CD4-positive, alpha-beta T cell treated with Interleukin-2 at 100 ng/mL for 4 hours (primary cell): ENCODE measurements around the gene STEEP1.
"Not testable (repeated sequence)": the region's sequence is repeated elsewhere in the genome, so short reads cannot be mapped to it uniquely, and the experiment has no call there.

ENCODE experiments used
- DNase-seq: peaks from one replicate; pipeline ENCODE4 v3.0.0-alpha.2; 2020; ENCODE audit warnings: low spot score

STEEP1 gene

DNA sequence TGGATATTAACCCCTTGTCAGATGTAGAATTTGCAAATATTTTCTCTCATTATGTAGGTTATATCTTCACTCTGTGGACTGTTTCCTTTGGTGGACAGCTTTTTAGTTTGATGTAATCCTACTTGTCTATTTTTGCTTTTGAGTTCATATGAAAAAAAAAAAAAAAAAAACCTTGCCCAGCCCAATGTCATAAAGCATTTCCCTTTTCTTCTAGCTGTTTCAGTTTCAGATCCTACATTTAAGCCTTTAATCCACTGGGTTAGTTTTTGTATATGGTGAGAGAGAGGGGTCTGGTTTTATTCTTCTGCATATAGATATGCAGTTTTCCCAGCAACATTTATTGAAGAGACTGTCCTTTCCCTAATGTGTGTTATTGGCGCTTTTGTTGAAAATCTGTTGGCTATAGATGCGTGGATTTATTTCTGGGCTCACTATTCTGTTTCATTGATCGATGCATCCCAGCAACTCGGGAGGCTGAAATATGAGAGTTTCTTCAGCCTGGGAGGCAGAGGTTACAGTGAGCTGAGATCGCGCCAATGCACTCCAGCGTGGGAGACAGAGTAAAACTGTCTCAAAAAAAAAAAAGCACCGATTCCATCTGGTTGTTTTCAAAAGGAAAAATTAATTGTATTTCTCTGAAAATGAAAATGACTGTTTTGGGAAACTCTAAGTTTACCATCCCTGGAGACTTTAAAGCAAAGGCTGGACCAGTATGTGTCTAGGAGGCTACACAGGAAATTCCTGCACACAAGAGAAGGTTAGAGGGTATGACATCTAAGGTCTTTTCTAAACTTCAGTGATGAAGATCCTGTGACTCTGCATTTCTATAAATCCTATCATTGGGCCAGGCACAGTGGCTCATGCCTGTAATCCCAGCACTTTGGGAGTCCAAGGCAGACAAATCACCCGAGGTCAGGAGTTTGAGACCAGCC is 35.6 kb downstream of the STEEP1 start:
- no peak for DNase-seq

DNA sequence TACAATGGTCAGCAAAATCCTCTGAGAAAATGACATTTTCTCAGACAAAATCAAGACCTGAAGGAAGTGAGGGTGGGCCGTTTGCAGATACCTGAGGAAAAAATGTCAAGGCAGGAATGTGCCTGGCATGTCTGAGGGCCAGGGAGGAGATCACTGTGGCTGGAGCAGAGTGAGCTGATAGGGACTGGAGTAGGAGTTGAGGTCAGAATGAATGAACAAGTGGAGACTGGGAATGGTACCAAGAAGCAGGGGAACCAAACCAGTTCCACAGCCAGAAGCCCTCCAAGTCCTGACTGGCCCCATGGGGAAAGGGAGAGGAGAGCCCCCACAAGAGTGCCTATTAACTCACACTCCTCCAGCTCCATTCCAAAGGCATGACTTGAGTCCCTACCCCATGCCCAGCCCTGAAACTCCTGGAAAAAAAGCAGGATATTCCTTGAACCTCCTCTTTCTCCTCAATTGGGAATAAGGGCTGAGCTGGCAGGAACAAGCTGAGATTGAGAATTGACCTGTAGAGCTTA is 41.5 kb downstream of the STEEP1 start:
- no peak for DNase-seq

- DNase-seq = no peak
These were observed 44.0 kb downstream of the STEEP1 start for GRCh38 chrX:119521246-119521645.

GRCh38 chrX:119518371-119518770 is 46.8 kb downstream of the STEEP1 start:
- no peak for DNase-seq

DNA sequence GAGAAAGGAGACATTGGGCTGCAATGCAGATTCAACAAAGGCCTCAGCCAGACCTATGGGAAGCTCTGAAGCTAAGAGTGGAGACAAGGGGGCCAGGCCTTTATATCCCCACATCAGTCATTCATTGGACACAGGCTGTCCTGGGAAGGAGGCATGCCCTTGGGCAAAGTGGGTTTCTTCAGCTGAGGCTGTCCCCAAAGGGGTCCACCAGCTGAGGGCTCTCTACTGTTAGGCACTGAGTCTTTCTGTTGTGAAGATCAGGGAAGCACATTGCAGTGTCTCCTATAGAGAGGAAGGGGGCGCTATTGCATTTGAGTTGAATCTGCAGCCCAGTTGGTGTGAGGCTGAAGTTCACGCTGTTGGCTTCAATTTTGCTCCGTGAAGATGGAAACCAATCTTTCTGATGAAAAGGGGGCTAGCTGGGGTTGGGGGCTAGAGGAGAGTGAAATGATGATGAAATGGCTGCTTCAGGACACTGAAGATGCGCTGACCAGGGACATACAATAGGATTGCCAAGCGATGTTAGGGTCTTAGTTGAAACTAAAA is 49.0 kb downstream of the STEEP1 start:
- peak; percentile 66 for DNase-seq

DNA sequence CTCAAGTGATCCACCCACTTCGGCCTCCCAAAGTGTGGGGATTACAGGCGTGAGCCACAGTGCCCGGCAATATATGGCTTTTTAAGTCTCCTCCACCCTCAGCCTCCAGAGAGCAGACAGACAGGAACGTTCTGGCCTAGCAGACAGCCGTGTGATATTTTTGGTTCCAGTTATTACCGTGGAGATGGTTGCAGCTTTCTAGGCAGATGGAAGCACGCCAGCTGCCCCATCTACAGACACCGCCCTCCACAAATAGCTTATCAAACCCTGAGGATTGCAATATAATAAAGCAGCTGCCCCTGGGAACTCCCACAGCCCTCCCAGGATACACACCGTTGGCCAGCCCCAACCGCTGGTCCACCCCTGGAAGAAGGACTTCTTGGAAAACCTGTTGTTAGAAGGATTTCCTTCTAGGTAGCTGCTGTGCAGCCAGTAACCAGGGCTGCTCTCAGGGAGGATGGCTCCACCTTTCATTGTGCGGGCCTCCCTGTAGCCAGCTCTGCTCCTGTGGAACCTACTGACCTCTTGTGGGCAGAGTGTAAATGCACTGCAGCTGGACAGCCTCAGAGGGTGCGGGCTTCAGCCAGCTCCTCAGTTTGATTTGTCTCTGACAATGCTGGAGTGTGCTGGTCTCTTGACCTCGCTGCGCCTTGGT is 52.9 kb downstream of the STEEP1 start:
- DNase-seq = peak; percentile 1

DNA sequence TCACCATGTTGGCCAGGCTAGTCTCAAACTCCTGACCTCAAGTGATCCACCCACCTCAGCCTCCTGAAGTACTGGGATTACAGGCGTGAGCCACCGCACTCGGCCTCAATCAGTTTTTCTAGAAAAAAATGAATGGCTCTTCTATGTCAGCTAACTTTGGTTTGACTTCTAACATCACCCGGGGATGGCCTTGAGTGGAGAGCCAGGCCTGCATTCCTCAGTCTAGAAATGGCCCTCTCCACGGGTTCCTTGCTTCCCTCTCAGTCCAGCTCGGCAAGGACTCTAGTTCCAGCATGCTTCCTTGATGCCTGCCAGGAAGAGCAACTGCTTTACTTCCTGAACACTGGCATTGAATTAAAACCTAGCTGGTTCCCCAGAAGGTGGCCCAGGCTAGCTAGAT is 58.0 kb downstream of the STEEP1 start:
- DNase-seq = no peak

- DNase-seq = no peak
These were observed 59.3 kb downstream of the STEEP1 start for GRCh38 chrX:119505945-119506344.

GRCh38 chrX:119505145-119505544 is 60.1 kb downstream of the STEEP1 start:
- not testable (repeated sequence) for DNase-seq

- DNase-seq = no peak
These were observed 61.7 kb downstream of the STEEP1 start for GRCh38 chrX:119503484-119503861.

DNA sequence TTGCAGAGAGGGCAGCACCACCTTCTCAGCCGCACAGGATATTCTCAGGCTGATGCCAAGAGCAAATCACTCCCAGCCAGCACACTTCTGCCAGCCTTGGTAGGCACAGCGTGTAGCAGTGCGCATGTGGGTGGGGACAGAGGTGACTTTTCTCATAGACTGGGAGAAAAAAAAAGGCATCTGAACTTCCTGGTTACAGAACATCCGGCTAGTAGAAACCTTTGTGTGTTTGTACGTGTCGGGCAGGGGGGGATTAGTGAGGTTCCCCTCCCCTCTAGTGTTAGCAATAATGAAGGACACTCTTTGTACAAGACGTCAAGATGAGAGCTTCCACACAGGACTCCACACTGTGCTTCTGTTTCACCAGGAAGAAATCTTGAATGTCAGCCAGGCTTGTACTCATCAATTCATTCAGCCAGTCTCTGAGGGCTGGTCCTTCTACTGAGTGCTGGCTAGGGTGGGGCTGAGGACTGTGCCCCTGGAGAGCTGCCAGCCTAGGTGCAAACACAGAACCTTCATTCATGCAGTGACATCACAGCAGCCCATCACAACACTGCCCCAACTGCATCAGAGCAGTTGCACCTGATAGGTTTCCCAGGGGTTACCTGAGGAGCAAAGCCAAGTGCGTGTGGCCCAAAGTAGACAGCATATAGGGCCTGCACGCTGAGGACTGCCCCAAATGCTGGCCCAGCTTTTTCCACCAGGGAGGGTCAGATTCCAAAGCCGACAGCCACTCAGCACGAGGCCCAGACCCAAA is 62.3 kb downstream of the STEEP1 start:
- peak; percentile 25 for DNase-seq

- no peak for DNase-seq
These were observed 63.6 kb downstream of the STEEP1 start for GRCh38 chrX:119501511-119502148.

- no peak for DNase-seq
These were observed 65.0 kb downstream of the STEEP1 start for GRCh38 chrX:119500061-119500800.

- no peak for DNase-seq
These were observed 68.0 kb downstream of the STEEP1 start for GRCh38 chrX:119497185-119497584.

DNA sequence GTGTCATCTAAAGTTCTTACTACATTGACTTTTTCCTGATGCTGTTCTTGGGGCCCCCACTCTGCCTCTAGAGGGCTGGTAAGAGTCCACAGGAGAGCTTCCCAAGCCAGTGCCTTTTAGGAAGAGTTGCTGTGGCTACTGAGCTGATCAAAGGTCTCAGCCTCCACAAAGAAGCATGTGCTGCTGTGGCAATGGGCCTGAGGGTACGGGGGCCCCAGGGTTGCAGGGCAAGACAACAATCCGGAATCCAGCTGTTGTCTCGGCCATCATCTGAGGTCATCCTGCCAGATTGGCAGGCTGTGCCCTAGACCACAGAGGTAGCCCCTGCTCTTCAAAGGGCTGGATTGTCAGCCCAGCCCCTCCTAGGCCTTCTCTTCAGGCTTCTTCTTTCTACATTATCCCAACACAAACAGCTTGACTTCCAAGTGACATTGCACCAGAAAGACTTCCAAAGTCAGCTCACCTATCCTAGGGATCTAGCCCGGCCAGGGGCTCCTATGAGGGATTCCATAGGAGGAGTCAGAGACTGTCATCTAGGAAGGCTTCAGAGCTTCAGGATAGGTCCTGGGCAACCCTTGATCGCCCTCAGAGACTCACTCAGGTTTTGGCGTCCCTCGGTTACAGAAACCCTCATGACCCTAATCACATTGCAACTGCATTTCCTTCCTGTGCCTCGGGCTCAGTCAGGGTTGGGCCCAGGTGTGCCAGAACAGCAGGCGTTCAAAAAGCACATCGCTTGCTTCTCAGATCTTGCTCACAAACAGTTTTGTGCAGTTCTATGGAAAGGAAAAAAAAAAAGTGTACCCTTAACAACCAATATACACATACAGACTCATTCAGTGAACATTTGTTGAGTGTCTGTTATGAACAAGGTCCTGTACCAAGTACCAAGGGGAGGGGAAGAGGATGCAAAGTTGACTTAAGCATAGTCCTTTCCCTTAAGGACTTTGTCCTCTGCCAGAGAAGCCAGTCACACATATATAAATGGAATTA is 69.2 kb downstream of the STEEP1 start:
- no peak for DNase-seq

DNA sequence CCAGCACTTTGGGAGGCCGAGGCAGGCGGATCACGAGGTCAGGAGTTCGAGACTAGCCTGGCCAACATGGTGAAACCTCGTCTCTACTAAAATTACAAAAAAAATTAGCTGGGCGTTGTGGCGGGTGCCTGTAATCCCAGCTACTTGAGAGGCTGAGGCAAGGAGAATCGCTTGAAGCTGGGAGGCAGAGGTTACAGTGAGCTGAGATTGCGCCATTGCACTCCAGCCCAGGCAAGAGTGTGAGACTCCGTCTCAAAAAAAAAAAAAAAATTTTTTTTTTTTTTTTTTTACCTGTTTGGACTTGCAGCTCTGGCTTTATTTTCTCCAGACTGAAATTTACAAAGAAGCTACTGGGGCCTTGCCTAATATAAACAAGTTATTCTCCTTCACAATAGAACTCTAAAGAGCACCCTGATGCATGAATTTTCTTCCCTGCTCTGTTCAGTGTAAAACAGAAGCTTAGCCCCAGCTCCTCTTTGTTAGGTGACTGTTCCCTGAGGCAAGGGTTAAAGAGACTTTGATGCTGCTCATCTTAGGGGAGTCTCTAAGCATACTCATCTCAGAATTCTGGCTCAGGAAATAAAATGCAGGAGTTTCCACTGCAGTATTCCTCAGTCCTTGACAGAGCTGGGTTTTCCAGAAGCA is 71.2 kb downstream of the STEEP1 start:
- not testable (repeated sequence) for DNase-seq

- DNase-seq = no peak
These were observed 72.7 kb downstream of the STEEP1 start for GRCh38 chrX:119492463-119492862.

DNA sequence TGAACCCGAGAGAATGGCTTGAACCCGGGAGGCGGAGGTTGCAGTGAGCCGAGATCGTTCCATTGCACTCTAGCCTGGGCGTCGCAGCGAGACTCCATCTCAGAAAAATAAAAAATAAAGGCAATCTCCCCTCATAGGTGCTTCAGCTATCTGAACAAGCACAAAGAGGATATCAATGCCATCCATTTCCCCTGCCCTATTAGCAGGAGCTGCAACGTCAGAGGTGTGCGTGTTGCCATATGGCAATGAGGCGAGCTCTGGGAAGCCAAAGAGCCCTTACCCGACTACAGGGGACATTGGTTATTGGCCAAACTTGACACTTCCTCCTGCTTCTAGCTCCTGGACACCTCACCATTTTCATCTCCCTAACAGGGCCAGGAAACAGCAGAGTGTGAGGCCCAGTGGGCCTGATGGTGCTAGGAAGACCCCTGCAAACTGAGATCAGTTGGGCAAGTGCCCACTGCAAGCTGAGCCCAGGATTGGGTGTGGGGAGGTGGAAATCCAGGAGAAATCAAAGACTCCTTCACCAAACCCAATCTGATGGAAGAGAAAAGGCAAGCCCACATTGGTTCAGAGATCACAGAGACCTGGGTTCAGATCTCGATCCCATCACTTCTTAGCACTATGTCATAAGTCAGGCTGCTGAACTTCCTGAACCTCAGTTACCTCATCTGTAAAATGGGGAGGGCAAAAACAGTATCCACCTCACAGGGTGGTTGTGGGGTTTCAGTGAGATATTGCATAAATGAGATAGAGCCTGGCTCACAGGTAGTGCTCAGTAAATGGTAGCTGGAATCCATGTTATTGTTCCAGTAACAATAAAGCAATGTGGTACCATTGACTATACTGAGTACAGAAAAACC is 75.8 kb downstream of the STEEP1 start:
- DNase-seq = no peak
